Measurements from ENCODE around the gene TBCD. TPM values are rescaled to one million over a fixed set of nuclear protein-coding genes. Genes with fewer than 3 reads are reported as not detected.
A peak's percentile ranks its signal among the peaks of the same experiment; 100 is the strongest.

The TBCD gene
- total and polyA plus RNA-seq, 12 donors: 41.3 to 107 (median 52.4) TPM

- ATAC-seq: no peak
- Histone ChIP-seq H3K27ac (no peak overlapping the region), H3K27me3 (no peaks in the 10 kb centered on the region), H3K4me3 (no peak overlapping the region), H3K36me3 (no peaks in the 10 kb centered on the region), H3K4me1 (no peaks in the 10 kb centered on the region), H3K9me3 (no peaks in the 10 kb centered on the region)
- intact Hi-C loops (cut with DNase I): no loop called here
- no peak for DNase-seq
- TF ChIP-seq, protein P1, sequence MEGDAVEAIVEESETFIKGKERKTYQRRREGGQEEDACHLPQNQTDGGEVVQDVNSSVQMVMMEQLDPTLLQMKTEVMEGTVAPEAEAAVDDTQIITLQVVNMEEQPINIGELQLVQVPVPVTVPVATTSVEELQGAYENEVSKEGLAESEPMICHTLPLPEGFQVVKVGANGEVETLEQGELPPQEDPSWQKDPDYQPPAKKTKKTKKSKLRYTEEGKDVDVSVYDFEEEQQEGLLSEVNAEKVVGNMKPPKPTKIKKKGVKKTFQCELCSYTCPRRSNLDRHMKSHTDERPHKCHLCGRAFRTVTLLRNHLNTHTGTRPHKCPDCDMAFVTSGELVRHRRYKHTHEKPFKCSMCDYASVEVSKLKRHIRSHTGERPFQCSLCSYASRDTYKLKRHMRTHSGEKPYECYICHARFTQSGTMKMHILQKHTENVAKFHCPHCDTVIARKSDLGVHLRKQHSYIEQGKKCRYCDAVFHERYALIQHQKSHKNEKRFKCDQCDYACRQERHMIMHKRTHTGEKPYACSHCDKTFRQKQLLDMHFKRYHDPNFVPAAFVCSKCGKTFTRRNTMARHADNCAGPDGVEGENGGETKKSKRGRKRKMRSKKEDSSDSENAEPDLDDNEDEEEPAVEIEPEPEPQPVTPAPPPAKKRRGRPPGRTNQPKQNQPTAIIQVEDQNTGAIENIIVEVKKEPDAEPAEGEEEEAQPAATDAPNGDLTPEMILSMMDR (IDR thresholded peaks at IDR 0.05): no peak
- WGBS, 2 donors: 85 to 86% methylated on average over 12 of the region's 12 CpGs
These were observed 218.2 kb downstream of the TBCD start for GRCh38 chr17:82970067-82970466.

- intact Hi-C loops (cut with DNase I): no loop called here
- Histone ChIP-seq H3K4me1 (no peaks in the 10 kb centered on the region), H3K27ac (no peak overlapping the region), H3K4me3 (no peak overlapping the region), H3K36me3 (no peaks in the 10 kb centered on the region), H3K9me3 (no peaks in the 10 kb centered on the region), H3K27me3 (no peaks in the 10 kb centered on the region)
- TF ChIP-seq, protein P1 (IDR thresholded peaks at IDR 0.05): no peak
- ATAC-seq: no peak
- 90 to 98% methylated on average over 46 of the region's 46 CpGs for WGBS, 2 donors
- DNase-seq: no peak
These were observed 219.1 kb downstream of the TBCD start for GRCh38 chr17:82970818-82971590.

DNA sequence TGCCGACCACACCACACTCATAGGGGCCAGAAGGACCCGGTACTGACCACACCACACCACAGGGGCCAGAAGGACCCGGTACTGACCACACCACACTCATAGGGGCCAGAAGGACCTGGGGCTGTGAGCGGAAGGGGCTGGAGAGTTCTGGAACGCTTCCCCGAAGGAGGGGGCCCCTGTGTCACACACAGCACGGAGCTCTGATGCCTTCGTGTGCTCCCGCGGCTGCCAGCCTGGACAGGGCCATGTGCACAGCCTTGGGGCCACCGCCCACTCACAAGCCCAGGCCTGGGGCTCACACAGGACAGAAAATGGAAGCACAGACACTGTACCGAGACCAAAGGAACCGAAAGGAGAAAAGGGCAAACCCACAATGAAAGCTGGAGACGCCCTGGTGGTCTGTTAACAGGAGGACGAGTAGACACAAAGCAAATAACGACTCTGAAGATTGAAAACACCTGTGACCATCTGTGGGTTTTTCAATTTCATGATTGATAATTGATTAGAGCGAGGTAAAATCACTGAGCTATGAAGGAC is 221.0 kb downstream of the TBCD start:
- no peaks in the 10 kb centered on the region for H3K27me3 ChIP-seq
- H3K4me3 ChIP-seq: no peak overlapping the region
- H3K9me3 ChIP-seq: no peaks in the 10 kb centered on the region
- 89 to 90% methylated on average over 17 of the region's 17 CpGs for WGBS, 2 donors
- no peak overlapping the region for H3K27ac ChIP-seq
- intact Hi-C loops (cut with DNase I): no loop called here
- ATAC-seq (peak in 1 of 8 donors; percentile 44), DNase-seq (no peak)
- TF ChIP-seq, protein P1 (IDR thresholded peaks at IDR 0.05): no peak
- no peaks in the 10 kb centered on the region for H3K36me3 ChIP-seq
- H3K4me1 ChIP-seq: no peaks in the 10 kb centered on the region

DNA sequence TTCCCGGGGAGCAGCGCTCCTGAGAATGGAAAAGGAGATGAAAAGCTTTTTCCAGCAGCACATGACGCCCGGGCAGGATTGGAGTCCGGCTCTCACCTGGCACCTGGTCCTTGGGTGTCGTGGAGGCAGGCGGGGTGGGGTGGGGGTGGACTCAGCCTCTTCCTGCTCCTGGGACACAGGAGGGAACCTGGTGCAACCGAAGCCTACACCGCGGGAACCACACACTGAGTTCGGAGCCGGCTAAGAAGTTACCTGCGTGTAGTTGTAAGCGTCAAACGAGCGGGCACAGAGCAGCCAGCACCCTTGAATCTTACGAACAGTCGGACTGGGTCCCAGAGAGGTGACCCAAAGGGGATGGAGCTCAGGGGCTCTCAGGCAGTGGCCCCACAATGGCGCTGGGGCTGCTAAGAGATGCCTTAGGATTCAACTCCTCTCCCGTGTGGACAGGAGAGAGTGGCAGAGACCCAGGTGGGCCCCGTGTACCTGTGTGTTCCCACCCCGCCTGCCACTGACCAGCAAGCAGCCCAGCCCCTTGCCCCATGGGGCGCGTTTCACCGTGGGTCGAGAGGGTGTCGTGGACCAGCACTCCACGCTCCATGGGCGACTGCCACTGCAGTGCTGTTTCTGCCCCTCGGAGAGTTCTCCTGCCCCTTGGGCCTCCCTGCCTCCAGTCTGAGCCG is 221.7 kb downstream of the TBCD start:
- no peak overlapping the region for H3K27ac ChIP-seq
- WGBS, 2 donors: 88 to 94% methylated on average over 31 of the region's 31 CpGs
- ATAC-seq: no peak
- H3K4me1 ChIP-seq: peaks cover 0 to 7% (median 0%) of the 10 kb centered on the region in 9 donors
- TF ChIP-seq, protein P1 (IDR thresholded peaks at IDR 0.05): no peak
- intact Hi-C loops (cut with DNase I): no loop called here
- no peaks in the 10 kb centered on the region for H3K27me3 ChIP-seq
- DNase-seq: no peak
- H3K36me3 ChIP-seq: no peaks in the 10 kb centered on the region
- no peak overlapping the region for H3K4me3 ChIP-seq
- H3K9me3 ChIP-seq: no peaks in the 10 kb centered on the region
